Stimulated activated naive CD4-positive, alpha-beta T cell treated with Interleukin-2 at 50 U/mL for 16 hours (primary cell): ENCODE measurements around the gene PASK.
A peak's percentile ranks its signal among the peaks of the same experiment; 100 is the strongest.

Experiments used
- DNase-seq: peaks from one replicate; lab custom pipeline; 2025; lab: John Stamatoyannopoulos, UW

The PASK gene

GRCh38 chr2:241064802-241065354 lies 84.4 kb downstream of the PASK start:
- DNase-seq: no peak

- peak; percentile 25 for DNase-seq
These were observed 85.1 kb downstream of the PASK start for GRCh38 chr2:241064008-241064801.

- DNase-seq: no peak
These were observed 85.7 kb downstream of the PASK start for GRCh38 chr2:241063587-241063986.

- no peak for DNase-seq
These were observed 86.2 kb downstream of the PASK start for GRCh38 chr2:241063093-241063551.

- no peak for DNase-seq
These were observed 86.7 kb downstream of the PASK start for GRCh38 chr2:241062389-241063092.

GRCh38 chr2:241061275-241061674 lies 88.0 kb downstream of the PASK start:
- DNase-seq: no peak
